ENCODE results near the gene RPS4Y2.

- TF ChIP-seq POLR2A (IDR thresholded peaks at IDR 0.05), result no peak
- no peak for TF ChIP-seq CTCF (IDR thresholded peaks at IDR 0.05)
Measured at GRCh38 chrY:20755808-20756207, at the start of gene RPS4Y2.

Measured in thyroid gland (tissue), 4 donors.